CD14-positive monocyte (primary cell): ENCODE data around the gene MRPL23. TPM values are rescaled to one million over a fixed set of nuclear protein-coding genes. Genes with fewer than 3 reads are reported as not detected.

ENCODE experiments used
- DNase-seq, 3 donors: peaks; one replicate each; pipeline ENCODE4 v3.0.0-alpha.2; 2011 to 2022
- H2AFZ ChIP-seq: 2 replicates; pipeline ENCODE4 v1.6.0; 2012; ENCODE audit warnings: mild to moderate bottlenecking, low read depth, low read length, inconsistent platforms; ENCODE audit not compliant: insufficient read depth, poor library complexity, severe bottlenecking
- H3K27ac ChIP-seq, 2 donors: 1 replicate in 1 of 2; 2 replicates in 1 of 2; pipeline ENCODE4 v1.5.1; 2012 to 2013; ENCODE audit warnings: low read length in 2 of 2, control low read depth in 1 of 2, inconsistent platforms in 1 of 2, low read depth in 1 of 2, mild to moderate bottlenecking in 1 of 2
- H3K27me3 ChIP-seq, 2 donors: one replicate each; pipeline versions ENCODE4 v1.6.0 to v1.6.1; 2011 to 2013; ENCODE audit warnings: low read length in 2 of 2; ENCODE audit not compliant: control insufficient read depth in 2 of 2, insufficient read depth in 2 of 2
- H3K36me3 ChIP-seq, 2 donors: replicated peaks in 1 of 2; 1 replicate in 1 of 2; 2 replicates in 1 of 2; pipeline versions ENCODE4 v1.5.1 to v1.6.1; 2012 to 2013; ENCODE audit warnings: low read length in 2 of 2, control low read depth in 1 of 2, inconsistent platforms in 1 of 2, mild to moderate bottlenecking in 1 of 2; ENCODE audit not compliant: insufficient read depth in 2 of 2, control insufficient read depth in 1 of 2
- H3K4me1 ChIP-seq, 2 donors: 1 replicate in 1 of 2; 2 replicates in 1 of 2; pipeline versions ENCODE4 v1.5.1 to v1.6.1; 2012 to 2013; ENCODE audit warnings: low read length in 2 of 2, control low read depth in 1 of 2, inconsistent platforms in 1 of 2, mild to moderate bottlenecking in 1 of 2, moderate library complexity in 1 of 2; ENCODE audit not compliant: insufficient read depth in 2 of 2, control insufficient read depth in 1 of 2
- H3K4me2 ChIP-seq: replicated peaks from 2 replicates; pipeline ENCODE3; 2012; ENCODE audit warnings: low read length, moderate library complexity, mild to moderate bottlenecking; ENCODE audit not compliant: poor library complexity, severe bottlenecking; ENCODE audit errors: extremely low read depth
- H3K4me3 ChIP-seq, 3 experiments: fragments of 200-600 bp in 1 of 3; sonication (generic) in 1 of 3; replicated peaks in 1 of 3; 1 replicate in 2 of 3; 2 replicates in 1 of 3; pipeline ENCODE4 v1.5.1; 2011 to 2013; ENCODE audit warnings: low read length in 3 of 3, mild to moderate bottlenecking in 3 of 3, control low read depth in 2 of 3, low read depth in 2 of 3, inconsistent platforms in 1 of 3, moderate library complexity in 1 of 3
- H3K79me2 ChIP-seq: 2 replicates; pipeline ENCODE4 v1.6.0; 2012; ENCODE audit warnings: mild to moderate bottlenecking, control low read depth, inconsistent platforms, low read length, moderate library complexity; ENCODE audit not compliant: insufficient read depth
- H3K9ac ChIP-seq: 2 replicates; pipeline ENCODE4 v1.6.0; 2017; ENCODE audit warnings: low read length, mild to moderate bottlenecking; ENCODE audit not compliant: insufficient read depth, poor library complexity, severe bottlenecking
- H3K9me3 ChIP-seq, 2 donors: replicated peaks in 1 of 2; 1 replicate in 1 of 2; 2 replicates in 1 of 2; pipeline versions ENCODE4 v1.5.1 to v1.6.1; 2012 to 2013; ENCODE audit warnings: low read length in 2 of 2, control low read depth in 1 of 2; ENCODE audit not compliant: control insufficient read depth in 1 of 2, insufficient read depth in 1 of 2
- H4K20me1 ChIP-seq: 2 replicates; pipeline ENCODE4 v1.6.0; 2012; ENCODE audit warnings: mild to moderate bottlenecking, low read length, control low read depth, moderate library complexity; ENCODE audit not compliant: insufficient read depth
- H3K27ac Mint-ChIP-seq, 7 donors: one replicate each; pipeline ENCODE4 v1.8.0; 2020; ENCODE audit warnings: mild to moderate bottlenecking in 7 of 7, mixed read lengths in 7 of 7, moderate library complexity in 6 of 7, inconsistent platforms in 2 of 7
- H3K27me3 Mint-ChIP-seq, 3 donors: one replicate each; pipeline ENCODE4 v1.8.0; 2021 to 2022; ENCODE audit warnings: low read depth in 3 of 3, mild to moderate bottlenecking in 3 of 3, mixed read lengths in 3 of 3, moderate library complexity in 3 of 3, inconsistent platforms in 1 of 3
- H3K36me3 Mint-ChIP-seq, 2 donors: one replicate each; pipeline ENCODE4 v1.8.0; 2020; ENCODE audit warnings: mixed read lengths in 2 of 2, inconsistent platforms in 1 of 2, mild to moderate bottlenecking in 1 of 2
- H3K4me1 Mint-ChIP-seq: one replicate; pipeline ENCODE4 v1.8.0; 2020; ENCODE audit warnings: mild to moderate bottlenecking, mixed read lengths
- H3K4me3 Mint-ChIP-seq, 2 donors: one replicate each; pipeline ENCODE4 v1.8.0; 2020; ENCODE audit warnings: mild to moderate bottlenecking in 2 of 2, mixed read lengths in 2 of 2, moderate library complexity in 1 of 2
- H3K9me3 Mint-ChIP-seq, 7 donors: one replicate each; pipeline ENCODE4 v1.8.0; 2020 to 2022; ENCODE audit warnings: mixed read lengths in 7 of 7, mild to moderate bottlenecking in 6 of 7, moderate library complexity in 6 of 7, inconsistent platforms in 2 of 7
- CTCF ChIP-seq: fragments of 200-600 bp; IDR thresholded peaks from one replicate; pipeline ENCODE4 v1.8.0; 2022; ENCODE audit warnings: antibody characterized with exemption, mild to moderate bottlenecking
- WGBS: methylation state at CpG from one replicate; pipeline ENCODE4 v1.1.5; 2013; ENCODE audit warnings: missing lambda C conversion rate; ENCODE audit not compliant: insufficient coverage; 5-methylcytosine and 5-hydroxymethylcytosine counted together
- intact Hi-C, 2 donors: fragments of 100-400 bp; cut with micrococcal nuclease; formaldehyde crosslinking; loops; one replicate each; pipeline versions ENCODE4 v1.15.0 to v1.15.1; 2023
- polyA plus RNA-seq, 3 donors: library from polyadenylated mRNA; depleted of rRNA in 1 of 3; unstranded in 2 of 3; stranded (reverse) in 1 of 3; fragments of 300-500 nt in 2 of 3; fragments of >200 nt in 1 of 3; fragmentation: Illumina TruSeq in 2 of 3; gene quantifications; 1 replicate in 2 of 3; 2 replicates in 1 of 3; pipeline ENCODE4 v1.2.3, GENCODE V29; 2012 to 2021

Gene MRPL23
- polyA plus RNA-seq, 3 donors = 19.3 to 109 (median 51.1) TPM

- Mint-ChIP-seq H3K27ac (no peak overlapping the region), H3K4me3 (no peak overlapping the region), H3K4me1 (no peaks in the 10 kb centered on the region), H3K27me3 (peaks cover 0 to 2% (median 1%) of the 10 kb centered on the region in 3 donors), H3K9me3 (no peaks in the 10 kb centered on the region), H3K36me3 (no peaks in the 10 kb centered on the region)
- WGBS = no CpG with 5 or more reads among the region's 15 CpGs
- H3K4me2 ChIP-seq = no peak overlapping the region
- no peaks in the 10 kb centered on the region for H3K36me3 ChIP-seq
- H3K9ac ChIP-seq = no peak overlapping the region
- H3K4me1 ChIP-seq = no peaks in the 10 kb centered on the region
- H3K27me3 ChIP-seq = no peaks in the 10 kb centered on the region
- H3K9me3 ChIP-seq = no peaks in the 10 kb centered on the region
- no peaks in the 10 kb centered on the region for H4K20me1 ChIP-seq
- intact Hi-C loops = no loop called here
- no peak for TF ChIP-seq CTCF
- no peak for DNase-seq
- H3K27ac ChIP-seq = no peak overlapping the region
- no peaks in the 10 kb centered on the region for H3K79me2 ChIP-seq
- no peak overlapping the region for H3K4me3 ChIP-seq
- H2AFZ ChIP-seq = no peak overlapping the region
Observed at GRCh38 chr11:1989953-1990352, 42.8 kb downstream of the MRPL23 start.

GRCh38 chr11:1990872-1991578 is 43.9 kb downstream of the MRPL23 start:
- no peaks in the 10 kb centered on the region for H3K9me3 ChIP-seq
- intact Hi-C loops = no loop called here
- Mint-ChIP-seq H3K9me3 (no peaks in the 10 kb centered on the region), H3K4me1 (no peaks in the 10 kb centered on the region), H3K4me3 (no peak overlapping the region), H3K36me3 (no peaks in the 10 kb centered on the region), H3K27ac (no peak overlapping the region), H3K27me3 (peaks cover 0 to 2% (median 1%) of the 10 kb centered on the region in 3 donors)
- no peak overlapping the region for H3K4me3 ChIP-seq
- no peaks in the 10 kb centered on the region for H4K20me1 ChIP-seq
- no peaks in the 10 kb centered on the region for H3K79me2 ChIP-seq
- no peak for TF ChIP-seq CTCF
- H3K27ac ChIP-seq = no peak overlapping the region
- no peak overlapping the region for H2AFZ ChIP-seq
- no CpG with 5 or more reads among the region's 29 CpGs for WGBS
- no peak overlapping the region for H3K9ac ChIP-seq
- H3K36me3 ChIP-seq = no peaks in the 10 kb centered on the region
- no peaks in the 10 kb centered on the region for H3K27me3 ChIP-seq
- DNase-seq = no peak
- no peaks in the 10 kb centered on the region for H3K4me1 ChIP-seq
- H3K4me2 ChIP-seq = no peak overlapping the region
